Uterus (tissue), 4 donors: ENCODE results near the gene CLSTN2. TPM values are rescaled to one million over a fixed set of nuclear protein-coding genes. Genes with fewer than 3 reads are reported as not detected.

ENCODE experiments used
- DNase-seq, 2 donors: peaks; one replicate each; pipeline ENCODE4 v3.0.0-alpha.2; 2019 to 2020
- H3K27ac ChIP-seq, 2 donors: fragments of 200-600 bp; sonication (generic); 1 replicate in 1 of 2; 2 replicates in 1 of 2; pipeline ENCODE4 v1.5.1; 2016 to 2018
- H3K27me3 ChIP-seq, 2 donors: fragments of 200-600 bp; sonication (generic); one replicate each; pipeline ENCODE4 v1.5.1; 2018 to 2019; ENCODE audit warnings: control low read depth in 1 of 2
- H3K36me3 ChIP-seq, 2 donors: fragments of 200-600 bp; sonication (generic); one replicate each; pipeline ENCODE4 v1.5.1; 2019; ENCODE audit warnings: control low read depth in 1 of 2
- H3K4me1 ChIP-seq, 2 donors: fragments of 200-600 bp; sonication (generic); one replicate each; pipeline ENCODE4 v1.5.1; 2018 to 2019; ENCODE audit warnings: control low read depth in 1 of 2
- H3K4me3 ChIP-seq, 2 donors: fragments of 200-600 bp; sonication (generic); 1 replicate in 1 of 2; 2 replicates in 1 of 2; pipeline ENCODE4 v1.5.1; 2018 to 2019; ENCODE audit warnings: mild to moderate bottlenecking in 1 of 2
- H3K9me3 ChIP-seq, 2 donors: fragments of 200-600 bp; sonication (generic); one replicate each; pipeline ENCODE4 v1.5.1; 2019; ENCODE audit warnings: control low read depth in 1 of 2
- POLR2A ChIP-seq, 2 donors: fragments of 450-650 bp; IDR thresholded peaks; one replicate each; pipeline ENCODE4 v1.6.1; 2016; ENCODE audit warnings: antibody characterized with exemption in 2 of 2, mild to moderate bottlenecking in 1 of 2, moderate library complexity in 1 of 2
- intact Hi-C: fragments of 100-400 bp; cut with DNase I; formaldehyde crosslinking; loops from one replicate; pipeline ENCODE4 v1.15.1; 2023; ENCODE audit warnings: low total_unique reads
- total RNA-seq, 4 donors: library from RNA; depleted of rRNA in 3 of 4; stranded (reverse); fragments of >200 nt in 3 of 4; gene quantifications; one replicate each; pipeline versions ENCODE4 v1.1.0 to v1.2.4, GENCODE V29; 2014 to 2023
- TF ChIP-seq, protein P1 (sequence below), 4 experiments: fragments of 200-600 bp in 2 of 4; fragments of 450-650 bp in 2 of 4; sonication (generic) in 2 of 4; IDR thresholded peaks; one replicate each; pipeline ENCODE4 v1.5.1; 2016 to 2019; ENCODE audit warnings: antibody characterized with exemption in 4 of 4, mild to moderate bottlenecking in 2 of 4, moderate library complexity in 1 of 4
- donor health status: DM: yes; HTN: yes; CAD: no.

The CLSTN2 gene
- total RNA-seq, 4 donors from 2014 or later: 4.7 to 32.2 (median 19.2) TPM

DNA sequence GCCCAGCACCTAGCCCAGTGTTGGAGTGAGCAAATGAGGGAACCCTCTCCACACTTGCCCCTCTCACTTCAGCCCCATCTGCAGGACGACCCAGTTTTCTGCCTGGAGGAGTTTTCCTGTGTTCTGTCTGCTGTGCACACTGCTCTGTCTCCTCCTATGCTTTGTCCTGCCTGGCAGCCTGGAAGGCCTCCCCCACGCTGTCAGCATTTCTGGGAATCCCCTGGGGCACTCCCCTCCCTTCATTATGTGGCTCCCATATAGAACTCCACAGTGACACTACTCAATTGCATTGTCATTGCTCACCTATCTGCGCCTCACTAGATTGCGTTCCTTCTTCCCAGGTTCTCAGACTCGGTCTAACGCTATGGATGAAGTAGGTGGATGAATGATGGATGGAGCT is 13.9 kb downstream of the CLSTN2 start:
- Histone ChIP-seq H3K4me3 (no peak overlapping the region), H3K27me3 (no peaks in the 10 kb centered on the region), H3K36me3 (no peaks in the 10 kb centered on the region), H3K9me3 (no peaks in the 10 kb centered on the region), H3K4me1 (no peaks in the 10 kb centered on the region), H3K27ac (no peak overlapping the region)
- TF ChIP-seq, protein P1, sequence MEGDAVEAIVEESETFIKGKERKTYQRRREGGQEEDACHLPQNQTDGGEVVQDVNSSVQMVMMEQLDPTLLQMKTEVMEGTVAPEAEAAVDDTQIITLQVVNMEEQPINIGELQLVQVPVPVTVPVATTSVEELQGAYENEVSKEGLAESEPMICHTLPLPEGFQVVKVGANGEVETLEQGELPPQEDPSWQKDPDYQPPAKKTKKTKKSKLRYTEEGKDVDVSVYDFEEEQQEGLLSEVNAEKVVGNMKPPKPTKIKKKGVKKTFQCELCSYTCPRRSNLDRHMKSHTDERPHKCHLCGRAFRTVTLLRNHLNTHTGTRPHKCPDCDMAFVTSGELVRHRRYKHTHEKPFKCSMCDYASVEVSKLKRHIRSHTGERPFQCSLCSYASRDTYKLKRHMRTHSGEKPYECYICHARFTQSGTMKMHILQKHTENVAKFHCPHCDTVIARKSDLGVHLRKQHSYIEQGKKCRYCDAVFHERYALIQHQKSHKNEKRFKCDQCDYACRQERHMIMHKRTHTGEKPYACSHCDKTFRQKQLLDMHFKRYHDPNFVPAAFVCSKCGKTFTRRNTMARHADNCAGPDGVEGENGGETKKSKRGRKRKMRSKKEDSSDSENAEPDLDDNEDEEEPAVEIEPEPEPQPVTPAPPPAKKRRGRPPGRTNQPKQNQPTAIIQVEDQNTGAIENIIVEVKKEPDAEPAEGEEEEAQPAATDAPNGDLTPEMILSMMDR (IDR thresholded peaks at IDR 0.05): no peak
- no peak for TF ChIP-seq POLR2A (IDR thresholded peaks at IDR 0.05)
- intact Hi-C loops: no loop called here
- DNase-seq: no peak

- no peak for DNase-seq
- Histone ChIP-seq H3K36me3 (no peaks in the 10 kb centered on the region), H3K9me3 (no peaks in the 10 kb centered on the region), H3K4me1 (no peaks in the 10 kb centered on the region), H3K27me3 (no peaks in the 10 kb centered on the region), H3K4me3 (no peak overlapping the region), H3K27ac (no peak overlapping the region)
- intact Hi-C loops: no loop called here
- TF ChIP-seq POLR2A (IDR thresholded peaks at IDR 0.05): no peak
- TF ChIP-seq, protein P1 (IDR thresholded peaks at IDR 0.05): no peak
Observed at GRCh38 chr3:139953131-139953910, 18.3 kb downstream of the CLSTN2 start.

DNA sequence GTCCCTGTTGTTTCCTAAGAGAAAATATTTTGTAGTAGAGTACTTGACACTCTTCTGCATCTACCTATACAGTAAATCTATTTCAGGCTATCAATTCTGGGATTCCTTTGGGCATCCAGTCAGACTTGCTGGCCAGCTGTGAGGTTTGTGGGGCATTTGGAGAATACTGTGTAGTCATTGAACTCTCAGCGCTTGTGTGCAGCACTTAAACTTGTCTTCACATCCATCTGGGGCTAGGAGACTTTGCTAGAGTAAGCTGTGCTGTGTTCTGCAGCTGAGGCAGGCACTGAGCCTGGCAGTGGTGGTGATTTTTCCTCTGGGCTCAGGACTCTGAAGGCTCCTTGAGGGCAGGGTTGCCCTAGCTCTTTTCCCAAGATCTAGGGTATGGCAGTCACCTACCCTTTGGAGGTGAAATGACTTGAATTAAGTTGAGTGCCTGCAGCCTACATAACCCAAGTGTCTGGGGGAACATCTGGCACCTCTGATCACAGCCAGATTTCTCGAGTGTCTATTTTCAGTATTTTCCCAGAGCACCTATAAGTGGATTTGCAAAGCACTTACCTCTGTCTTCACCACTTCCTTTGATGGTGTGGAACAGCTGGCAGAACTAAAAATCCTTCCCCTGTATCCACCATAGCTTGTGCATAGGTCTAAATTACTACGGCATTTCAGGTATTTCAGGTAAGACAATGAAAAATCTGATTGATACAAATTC is 19.3 kb downstream of the CLSTN2 start:
- Histone ChIP-seq H3K36me3 (no peaks in the 10 kb centered on the region), H3K9me3 (no peaks in the 10 kb centered on the region), H3K27ac (no peak overlapping the region), H3K27me3 (no peaks in the 10 kb centered on the region), H3K4me1 (no peaks in the 10 kb centered on the region), H3K4me3 (no peak overlapping the region)
- DNase-seq: no peak
- TF ChIP-seq POLR2A (IDR thresholded peaks at IDR 0.05): no peak
- TF ChIP-seq, protein P1 (IDR thresholded peaks at IDR 0.05): no peak
- intact Hi-C loops: no loop called here

DNA sequence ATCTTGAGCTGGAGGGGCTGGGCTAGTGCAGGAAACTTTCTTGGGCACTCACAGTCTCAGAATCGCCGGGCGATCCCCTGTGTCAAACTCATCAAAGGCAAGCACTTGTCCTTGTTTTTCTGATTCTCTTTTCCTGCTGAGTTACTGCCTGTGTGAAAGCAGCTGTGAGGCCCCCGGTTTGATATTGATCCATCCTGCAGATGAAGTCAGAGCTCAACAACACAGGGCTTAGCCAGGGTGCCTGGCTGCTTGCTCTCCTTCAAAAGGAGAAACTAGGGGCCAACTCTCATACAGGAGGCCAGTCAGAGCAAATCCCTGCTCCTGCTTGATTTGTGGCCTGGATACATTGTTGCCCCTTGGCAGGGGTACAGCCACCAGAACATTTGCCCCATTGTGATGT is 22.9 kb downstream of the CLSTN2 start:
- H3K4me3 ChIP-seq: no peak overlapping the region
- H3K27me3 ChIP-seq: no peaks in the 10 kb centered on the region
- no peaks in the 10 kb centered on the region for H3K4me1 ChIP-seq
- no peaks in the 10 kb centered on the region for H3K9me3 ChIP-seq
- intact Hi-C loops: no loop called here
- TF ChIP-seq, protein P1 (IDR thresholded peaks at IDR 0.05): no peak
- TF ChIP-seq POLR2A (IDR thresholded peaks at IDR 0.05): no peak
- DNase-seq: no peak
- no peaks in the 10 kb centered on the region for H3K36me3 ChIP-seq
- no peak overlapping the region for H3K27ac ChIP-seq

- Histone ChIP-seq H3K4me3 (no peak overlapping the region), H3K4me1 (no peaks in the 10 kb centered on the region), H3K27ac (no peak overlapping the region), H3K36me3 (no peaks in the 10 kb centered on the region), H3K9me3 (no peaks in the 10 kb centered on the region), H3K27me3 (no peaks in the 10 kb centered on the region)
- DNase-seq: no peak
- intact Hi-C loops: no loop called here
- TF ChIP-seq POLR2A (IDR thresholded peaks at IDR 0.05): no peak
- TF ChIP-seq, protein P1 (IDR thresholded peaks at IDR 0.05): no peak
Observed at GRCh38 chr3:139969386-139969785, 34.4 kb downstream of the CLSTN2 start.
